HUDEP-2 (cell line): ENCODE measurements around the gene EPX.
A peak's percentile ranks its signal among the peaks of the same experiment; 100 is the strongest.

ENCODE experiments used
- DNase-seq, 76 experiments: peaks; one replicate each; lab custom pipeline; 2025; ENCODE audit not compliant: unreplicated experiment in 76 of 76; lab: John Stamatoyannopoulos, UW

Gene EPX

GRCh38 chr17:58219007-58219788, 26.7 kb downstream of the EPX start, which contains the start of gene MKS1:
Gene MKS1 (minus strand): TSS chr17:58219255. CDS start chr17:58219230, 25 bp downstream.
- peak in 75 of 76 experiments; percentile 37 to 97 (median 92) for DNase-seq

GRCh38 chr17:58219789-58220183, 27.3 kb downstream of the EPX start:
- no peak for DNase-seq

- DNase-seq: peak in 1 of 76 experiments; percentile 4
Observed at GRCh38 chr17:58224315-58224714, 31.8 kb downstream of the EPX start.

DNA sequence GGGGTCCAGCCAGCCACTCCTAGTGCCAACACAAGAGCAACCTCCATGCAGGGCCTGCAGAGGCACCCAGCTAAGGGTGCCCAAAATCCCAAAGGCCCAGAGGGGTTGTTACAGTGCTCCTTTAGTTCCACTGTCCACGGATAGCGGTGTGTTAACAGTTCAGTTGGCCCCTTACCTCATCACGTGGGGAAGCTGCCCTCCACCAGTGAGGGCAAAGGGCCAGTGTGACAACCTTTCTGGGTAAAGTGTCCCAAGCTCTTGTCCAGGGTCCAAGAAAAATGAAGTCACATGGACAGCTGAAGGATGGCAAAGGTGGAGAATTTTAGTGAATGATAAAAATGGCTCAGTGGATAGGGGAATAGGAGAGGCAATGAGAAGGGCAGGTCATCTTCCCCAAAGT, 35.2 kb downstream of the EPX start:
- DNase-seq: no peak

DNA sequence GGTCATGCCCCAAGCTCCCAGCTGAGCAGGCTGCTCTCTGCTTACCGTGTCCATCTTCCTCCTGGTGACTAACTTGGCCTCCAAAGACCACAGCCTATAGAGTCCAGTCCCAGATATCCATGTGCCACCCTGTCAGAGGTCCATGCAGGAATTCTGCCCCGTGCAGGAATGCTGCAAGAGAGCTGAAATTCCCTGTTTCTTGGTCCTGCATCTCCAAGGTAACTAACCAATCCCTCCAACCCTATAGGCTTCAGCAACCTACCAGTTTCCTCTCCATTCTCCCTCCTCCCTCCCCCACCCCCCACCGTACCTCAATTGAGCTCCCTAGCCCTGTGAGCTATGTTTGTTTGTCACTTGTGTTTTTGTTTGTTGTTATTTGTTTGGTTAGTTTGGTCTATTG, 36.2 kb downstream of the EPX start:
- no peak for DNase-seq

GRCh38 chr17:58229384-58229783, 36.9 kb downstream of the EPX start:
- DNase-seq: no peak

DNA sequence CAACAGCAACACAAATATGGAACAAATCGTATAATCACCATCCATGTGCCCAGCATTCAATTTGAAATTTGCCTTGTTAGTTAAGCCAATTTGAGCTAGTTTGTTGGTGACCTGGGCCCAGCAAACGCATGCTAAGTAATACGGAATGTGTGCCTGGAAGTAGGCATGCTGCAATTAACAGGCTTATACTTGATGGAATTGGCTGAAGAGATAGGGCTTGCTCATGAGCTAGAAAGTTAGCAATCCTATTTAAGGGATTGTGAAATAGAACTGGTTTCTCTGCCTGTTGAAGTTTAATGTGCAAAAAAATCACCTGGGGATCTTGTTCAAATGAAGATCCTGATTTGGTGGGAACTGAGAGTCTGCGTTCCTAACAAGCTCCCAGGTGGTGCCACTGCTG, 37.4 kb downstream of the EPX start:
- DNase-seq: no peak

DNA sequence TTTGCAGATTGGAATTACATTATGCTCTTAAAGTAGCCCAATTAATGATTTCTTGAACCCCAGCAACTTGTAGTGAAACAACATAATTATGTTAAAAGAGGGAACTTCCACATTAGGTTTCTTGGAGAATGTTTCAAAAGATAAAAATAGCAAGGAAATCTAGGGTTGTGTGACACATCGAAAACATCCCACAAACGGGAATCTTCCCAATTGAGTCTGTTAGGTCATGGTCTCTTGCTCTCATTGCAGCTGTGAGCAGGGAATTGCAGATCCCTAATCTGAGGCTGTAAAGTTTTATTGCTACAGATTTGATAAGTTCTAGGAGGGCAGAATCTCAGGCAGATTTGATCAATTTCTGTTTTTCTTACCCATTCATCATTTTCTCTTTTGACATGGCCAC, 39.1 kb downstream of the EPX start:
- DNase-seq: no peak

GRCh38 chr17:58232707-58233156, 40.2 kb downstream of the EPX start:
- DNase-seq: peak in 1 of 76 experiments; percentile 8

- no peak for DNase-seq
Observed at GRCh38 chr17:58233543-58233942, 41.0 kb downstream of the EPX start.

- no peak for DNase-seq
Observed at GRCh38 chr17:58234512-58234911, 42.0 kb downstream of the EPX start.

DNA sequence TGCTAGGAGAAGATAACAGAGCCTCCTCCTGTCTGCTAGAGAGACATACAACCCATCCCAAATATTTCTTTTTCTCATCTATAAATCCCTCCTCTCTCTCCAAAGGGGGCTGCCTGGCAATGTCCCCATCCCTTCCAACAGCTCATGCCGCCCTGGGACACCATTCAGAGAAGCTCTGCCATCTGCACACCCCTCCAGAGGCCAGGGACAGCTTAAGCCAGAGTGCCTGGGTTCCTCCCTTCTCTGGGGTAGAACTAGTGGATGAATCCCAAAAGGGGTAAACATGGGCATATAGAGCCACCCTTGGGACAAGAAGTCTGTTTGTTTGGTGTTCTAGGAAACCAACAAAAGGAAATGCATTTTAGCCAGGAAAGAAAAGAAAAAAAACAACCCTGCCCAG, 43.3 kb downstream of the EPX start:
- DNase-seq: peak in 1 of 76 experiments; percentile 21

- peak in 35 of 76 experiments; percentile 3 to 64 (median 30) for DNase-seq
Observed at GRCh38 chr17:58236394-58236793, 43.9 kb downstream of the EPX start.

DNA sequence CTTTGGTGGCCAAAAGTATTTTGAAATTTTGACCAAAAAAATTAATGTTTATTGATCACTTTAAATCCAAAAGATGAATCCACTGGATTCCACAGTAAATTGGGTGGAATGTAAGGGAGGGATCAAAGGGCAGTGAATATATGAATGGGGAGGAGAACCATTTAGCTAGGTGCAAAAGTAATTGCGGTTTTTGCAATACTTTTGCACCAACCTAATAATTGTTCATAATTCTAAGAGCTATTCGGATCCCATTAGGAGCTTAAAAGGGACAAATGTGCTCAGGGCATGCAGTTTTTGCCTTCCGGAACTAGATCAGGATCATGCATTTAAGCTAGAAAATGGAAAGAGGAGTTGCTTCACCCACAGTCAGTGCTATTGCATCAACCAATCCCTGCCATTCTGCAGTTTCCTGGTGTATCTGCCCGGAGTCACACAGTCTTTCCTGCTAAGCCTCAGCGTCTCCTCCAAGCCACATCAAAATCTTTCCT, 45.7 kb downstream of the EPX start, which contains the start of gene LPO:
Gene LPO (plus strand): TSS at position 438 of the 488 bp plus-strand sequence. CDS start 4,396 bp downstream, outside the sequence.
- DNase-seq: no peak

DNA sequence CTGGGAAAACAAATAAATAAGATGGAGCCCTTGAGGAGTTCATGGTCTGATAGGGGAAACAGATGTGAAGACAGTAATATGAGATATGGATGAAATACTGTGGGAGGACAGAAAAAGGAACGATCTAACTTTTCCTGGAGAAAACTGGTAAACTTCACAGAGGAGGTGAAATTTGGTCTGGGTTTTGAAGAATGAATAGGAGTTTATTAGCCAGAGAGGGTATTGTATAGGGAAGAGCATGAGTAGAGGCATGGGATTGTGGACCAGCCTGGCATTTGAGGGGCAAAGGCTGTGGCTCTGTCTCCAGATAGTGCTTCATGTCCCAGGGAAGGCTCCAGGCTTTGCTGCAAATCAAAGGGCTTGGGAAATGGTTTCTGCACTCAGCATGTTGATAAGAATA, 47.5 kb downstream of the EPX start:
- no peak for DNase-seq

DNA sequence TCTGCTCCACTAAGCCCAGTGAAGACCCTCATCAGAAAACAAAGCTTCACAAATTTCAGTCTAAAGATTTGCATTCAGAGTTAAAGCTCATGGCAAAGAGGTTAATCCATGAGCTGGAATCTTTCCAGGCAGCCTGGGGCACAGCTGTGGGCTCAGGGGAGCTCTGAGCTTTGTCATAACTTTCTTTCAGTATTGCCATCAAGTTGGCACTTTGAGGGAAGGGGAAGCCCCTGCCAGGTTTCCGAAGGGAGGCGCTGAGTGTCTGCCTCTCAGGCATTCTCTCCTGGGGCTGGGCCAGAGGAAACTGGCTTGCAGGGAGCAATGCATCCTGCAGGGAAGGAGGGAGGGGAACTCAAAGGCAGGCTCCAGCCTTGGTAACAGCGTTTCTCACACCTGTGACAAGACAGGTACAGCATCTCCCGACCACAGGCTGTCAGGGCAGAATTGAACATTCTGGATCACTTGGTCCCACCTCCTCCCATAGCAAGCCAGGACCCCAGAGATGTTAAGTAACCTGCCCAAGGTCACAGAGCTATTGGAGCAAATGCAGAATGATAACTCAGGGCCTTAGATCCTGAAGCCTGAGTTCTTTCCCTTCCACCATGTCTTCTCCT, 49.8 kb downstream of the EPX start:
- no peak for DNase-seq

- no peak for DNase-seq
Observed at GRCh38 chr17:58244963-58245362, 52.4 kb downstream of the EPX start.

GRCh38 chr17:58245428-58246103, 53.0 kb downstream of the EPX start:
- DNase-seq: peak in 1 of 76 experiments; percentile 3

DNA sequence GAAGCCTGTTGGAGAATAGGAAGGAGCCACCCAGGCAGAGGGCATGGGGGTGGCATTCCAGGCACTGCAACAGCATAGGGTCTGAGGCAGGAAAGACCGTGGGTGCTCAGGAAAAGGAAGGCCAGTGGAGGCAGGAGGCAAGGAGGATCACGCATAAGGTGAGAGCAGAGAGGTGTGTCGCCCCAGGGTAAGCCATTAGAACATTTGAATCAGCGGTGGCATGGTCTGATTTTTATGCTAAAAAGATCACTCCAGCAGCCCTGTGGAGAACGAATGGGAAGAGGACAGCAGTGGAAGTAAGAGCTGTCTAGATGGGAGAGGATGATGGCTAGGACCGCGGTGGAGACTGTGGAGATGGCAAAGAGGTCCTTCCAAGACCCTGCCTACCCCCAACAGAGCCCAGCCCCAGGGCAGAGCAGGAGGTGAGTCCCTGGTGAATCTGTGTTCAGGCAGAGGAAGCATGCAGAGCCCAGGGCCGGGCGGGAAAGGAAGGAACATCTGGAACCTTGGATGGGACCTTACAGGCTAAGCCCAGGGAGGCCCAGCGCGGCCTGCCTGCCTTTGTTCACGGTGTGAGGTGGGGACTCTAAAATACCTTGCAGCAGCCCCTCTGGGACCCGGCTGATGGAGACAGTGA, 53.7 kb downstream of the EPX start:
- no peak for DNase-seq

GRCh38 chr17:58246781-58247180, 54.3 kb downstream of the EPX start:
- no peak for DNase-seq
